Endometrial microvascular endothelial cells (primary cell): ENCODE measurements around the gene GSTT2. TPM values are rescaled to one million over a fixed set of nuclear protein-coding genes. Genes with fewer than 3 reads are reported as not detected.
"Not testable (repeated sequence)": the region's sequence is repeated elsewhere in the genome, so short reads cannot be mapped to it uniquely, and the experiment has no call there.

ENCODE experiments used
- in situ Hi-C: cut with HindIII; loops from 2 replicates; pipeline ENCODE4 v1.10.0; 2017; ENCODE audit warnings: low sequenced_read_pairs, low pct_unique_long_range_greater_than_20kb; ENCODE audit errors: inconsistent ontology term
- total RNA-seq: library from RNA; depleted of rRNA; stranded (reverse); fragments of >200 nt; gene quantifications from one replicate; pipeline ENCODE4 v1.2.3, GENCODE V29; 2015; ENCODE audit errors: inconsistent ontology term

Gene GSTT2
- 0.56 TPM for total RNA-seq

GRCh38 chr22:23979557-23980240 lies at the start of gene GSTT2:
Gene GSTT2 (plus strand): TSS chr22:23980134.
- in situ Hi-C loops, result not testable (repeated sequence)

DNA sequence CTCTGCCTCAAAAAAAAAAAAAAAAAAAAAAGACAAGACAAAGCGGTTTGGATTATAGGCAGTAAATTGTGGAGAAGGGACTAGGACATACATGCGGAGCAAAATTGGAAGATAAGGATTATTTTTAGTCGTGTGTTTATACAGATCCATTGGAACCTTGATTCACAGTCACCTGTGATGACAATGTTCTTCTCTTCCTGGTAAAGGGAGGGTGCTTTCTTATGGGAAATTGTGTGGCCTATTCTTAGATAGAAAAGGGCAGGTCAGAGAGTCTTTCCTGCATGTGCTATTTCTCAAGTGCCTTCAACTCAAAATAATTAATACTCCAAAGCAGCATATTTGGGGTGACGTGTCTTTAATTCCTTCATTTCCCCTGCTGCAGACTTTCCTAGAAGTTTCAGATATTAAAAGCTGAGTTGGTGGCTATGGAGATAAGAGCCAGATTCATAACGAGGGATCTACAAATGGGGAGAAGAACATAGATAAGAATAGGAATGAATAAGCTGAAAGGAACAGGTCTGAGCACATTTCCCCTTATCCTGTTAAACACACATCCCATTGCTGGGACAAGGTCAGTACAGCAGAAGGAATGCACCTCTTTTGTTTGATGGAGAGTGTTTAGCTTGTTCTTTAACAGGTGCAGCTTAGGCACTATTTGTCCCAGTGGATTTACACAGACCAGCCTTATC lies 41.5 kb upstream of the GSTT2 start:
- in situ Hi-C loops, result no loop called here

DNA sequence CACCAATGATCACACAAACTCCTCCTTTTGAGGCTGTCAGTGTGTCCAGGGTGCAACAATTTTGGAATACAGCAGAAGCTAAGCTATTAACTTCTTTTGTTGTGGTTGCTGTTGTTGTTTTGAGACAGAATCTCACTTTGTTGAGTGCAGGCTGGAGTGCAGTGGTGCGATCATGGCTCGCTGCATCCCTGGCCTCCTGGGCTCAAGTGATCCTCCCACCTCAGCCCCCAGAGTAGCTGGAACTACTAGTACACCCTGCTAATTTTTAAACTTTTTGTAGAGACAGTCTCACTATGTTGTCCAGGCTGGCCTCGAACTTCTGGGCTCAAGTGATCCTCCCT lies 40.9 kb upstream of the GSTT2 start:
- in situ Hi-C loops, result no loop called here

DNA sequence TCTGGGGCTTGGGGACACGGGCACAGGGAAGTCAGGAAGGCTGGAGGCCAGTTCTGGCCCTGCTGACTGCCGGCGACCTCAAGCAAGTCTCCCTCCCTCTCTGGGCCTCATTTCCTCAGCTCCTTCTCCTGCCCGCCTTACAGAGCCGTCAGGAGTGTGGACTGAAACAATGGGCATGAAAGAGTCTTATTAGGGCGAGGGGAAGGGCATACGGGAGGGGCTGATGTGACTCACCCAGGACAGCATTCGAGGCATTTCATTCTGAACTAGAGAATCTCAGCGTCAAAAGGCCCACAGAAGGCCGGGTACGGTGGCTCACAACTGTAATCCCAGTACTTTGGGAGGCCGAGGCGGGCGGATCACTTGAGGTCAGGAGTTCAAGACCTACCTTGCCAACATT lies 39.8 kb upstream of the GSTT2 start:
- in situ Hi-C loops, result not testable (repeated sequence)

- in situ Hi-C loops, result not testable (repeated sequence)
Observed at GRCh38 chr22:23947391-23947790, 32.5 kb upstream of the GSTT2 start.

GRCh38 chr22:23949764-23950163 lies 30.2 kb upstream of the GSTT2 start:
- in situ Hi-C loops, result not testable (repeated sequence)

DNA sequence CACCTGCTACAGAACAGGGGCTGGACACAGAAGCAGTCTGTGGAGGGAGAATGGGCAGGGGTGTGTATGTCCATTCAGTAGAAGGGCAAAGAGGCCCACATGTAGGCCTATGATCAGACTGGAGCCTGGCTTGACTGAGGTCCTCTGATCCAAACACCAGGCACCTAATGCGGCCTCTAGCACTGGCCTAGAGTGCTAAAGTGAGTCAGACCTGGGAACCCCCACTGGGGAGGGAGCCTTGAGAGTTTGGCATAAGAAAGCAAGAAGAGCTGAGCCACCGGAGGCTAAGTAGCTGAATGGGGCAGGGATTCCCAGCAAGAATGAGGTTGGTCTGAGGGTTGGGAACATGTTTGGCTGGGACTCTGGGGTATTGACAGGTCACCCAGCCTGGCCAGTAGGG lies 28.6 kb upstream of the GSTT2 start:
- in situ Hi-C loops, result not testable (repeated sequence)

DNA sequence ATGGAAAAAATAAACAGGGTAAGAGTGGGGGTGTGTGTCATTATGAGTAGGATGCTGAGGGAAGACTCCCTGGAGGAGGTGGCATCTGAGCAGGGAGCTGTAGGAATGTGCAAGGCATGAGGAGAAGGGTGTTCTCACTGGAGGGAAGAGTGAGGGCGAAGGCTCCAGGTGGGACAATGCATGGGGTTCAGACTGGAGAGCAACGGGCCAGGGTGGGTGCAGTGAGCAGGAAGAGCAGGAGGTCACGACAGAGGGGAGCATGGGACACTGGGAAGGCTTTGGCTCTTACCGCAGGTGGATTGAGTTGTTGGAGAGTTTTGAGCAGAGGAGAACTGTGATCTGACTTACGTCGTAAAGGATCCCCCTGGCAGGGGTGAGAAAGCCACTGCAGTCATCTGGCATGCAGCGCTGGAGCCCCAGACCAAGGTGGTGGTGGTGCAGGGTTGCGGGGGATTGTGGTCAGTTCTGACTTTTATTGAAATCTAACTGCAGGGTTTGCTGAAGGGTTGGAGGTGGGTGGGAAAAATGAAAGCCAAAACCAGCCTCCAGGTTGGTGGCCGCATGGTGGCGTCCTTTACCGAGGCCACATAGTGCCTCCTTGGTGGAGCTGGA lies 27.0 kb upstream of the GSTT2 start:
- in situ Hi-C loops, result not testable (repeated sequence)

- in situ Hi-C loops, result not testable (repeated sequence)
Observed at GRCh38 chr22:23953485-23953884, 26.4 kb upstream of the GSTT2 start.

GRCh38 chr22:23954193-23954990 lies 25.5 kb upstream of the GSTT2 start:
- in situ Hi-C loops, result not testable (repeated sequence)

- in situ Hi-C loops, result not testable (repeated sequence)
Observed at GRCh38 chr22:23954991-23955305, 25.0 kb upstream of the GSTT2 start.

DNA sequence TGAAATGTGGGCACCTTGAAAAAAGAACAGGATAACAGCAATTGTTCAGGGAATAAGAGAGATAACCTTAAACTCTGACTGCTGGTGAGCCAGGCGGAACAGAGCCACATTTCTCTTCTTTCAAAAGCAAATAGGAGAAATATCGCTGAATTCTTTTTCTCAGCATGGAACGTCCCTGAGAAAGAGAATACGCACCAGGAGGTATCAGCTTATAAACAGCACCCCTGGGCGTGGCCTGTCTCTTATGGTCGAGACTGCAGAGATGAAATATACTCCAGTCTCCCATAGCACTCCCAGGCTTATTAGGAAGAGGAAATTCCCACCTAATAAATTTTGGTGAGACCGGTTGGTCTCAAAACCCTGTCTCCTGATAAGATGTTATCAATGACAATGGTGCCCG lies 24.0 kb upstream of the GSTT2 start:
- in situ Hi-C loops, result not testable (repeated sequence)

DNA sequence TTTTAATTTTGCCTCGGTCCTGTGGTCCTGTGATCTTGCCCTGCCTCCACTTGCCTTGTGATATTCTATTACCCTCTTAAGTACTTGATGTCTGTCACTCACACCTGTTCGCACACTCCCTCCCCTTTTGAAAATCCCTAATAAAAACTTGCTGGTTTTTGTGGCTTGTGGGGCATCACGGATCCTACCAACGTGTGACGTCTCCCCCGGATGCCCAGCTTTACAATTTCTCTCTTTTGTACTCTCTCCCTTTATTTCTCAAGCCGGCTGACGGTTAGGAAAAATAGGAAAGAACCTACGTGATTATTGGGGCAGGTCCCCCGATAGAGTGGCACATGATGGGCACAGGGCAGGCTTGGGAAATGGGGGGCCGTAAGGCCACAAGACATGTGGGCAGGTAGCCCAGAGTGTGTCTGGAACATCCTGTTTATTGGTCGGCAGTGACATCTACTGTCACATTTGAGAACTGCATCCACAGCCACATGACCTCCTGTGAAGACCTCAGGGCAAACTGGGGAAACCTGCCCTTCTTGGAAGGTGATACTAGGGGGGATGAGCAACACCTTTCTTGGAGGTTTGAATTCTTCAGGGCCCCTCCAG lies 23.5 kb upstream of the GSTT2 start:
- in situ Hi-C loops, result not testable (repeated sequence)

DNA sequence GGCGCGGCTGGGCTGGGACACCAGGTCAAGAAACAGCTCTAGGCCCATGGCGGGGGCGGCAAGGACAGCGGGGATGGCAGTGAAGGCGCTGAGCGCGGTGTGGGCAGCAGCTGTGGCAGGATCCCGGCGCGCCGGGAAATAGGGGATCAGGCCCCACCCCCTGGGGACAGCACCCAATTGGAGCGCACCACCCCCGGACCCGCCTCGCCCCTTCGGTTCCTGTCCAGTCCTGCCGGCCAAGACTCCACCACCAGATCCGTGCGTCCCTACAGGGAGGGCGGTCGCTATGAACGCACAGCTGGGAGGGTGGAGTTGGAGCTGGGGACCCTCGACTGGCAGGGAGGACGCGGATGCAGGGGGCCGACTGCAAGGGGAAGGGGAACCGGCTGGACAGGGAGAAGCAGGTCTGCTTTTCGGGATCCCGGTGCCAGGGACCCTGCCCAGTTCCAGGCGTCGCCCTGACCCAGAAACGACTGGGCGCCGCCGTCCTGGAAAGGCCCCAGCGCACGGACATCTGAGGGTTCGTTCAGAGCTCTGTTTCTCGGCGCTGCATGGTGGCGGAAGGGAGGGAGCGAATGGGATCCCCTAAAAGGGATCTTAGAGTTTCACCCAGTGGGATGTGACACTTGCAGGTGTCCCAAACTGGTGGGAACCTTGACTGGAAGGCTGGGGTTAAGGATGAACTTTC lies 18.7 kb upstream of the GSTT2 start, which contains the start of gene GSTT2B:
TSS of gene GSTT2B (minus strand) at position 112 of the 688 bp plus-strand sequence. CDS start at position 48, 64 bp downstream.
- in situ Hi-C loops, result not testable (repeated sequence)

- in situ Hi-C loops, result not testable (repeated sequence)
Observed at GRCh38 chr22:23966094-23966493, 13.8 kb upstream of the GSTT2 start.

DNA sequence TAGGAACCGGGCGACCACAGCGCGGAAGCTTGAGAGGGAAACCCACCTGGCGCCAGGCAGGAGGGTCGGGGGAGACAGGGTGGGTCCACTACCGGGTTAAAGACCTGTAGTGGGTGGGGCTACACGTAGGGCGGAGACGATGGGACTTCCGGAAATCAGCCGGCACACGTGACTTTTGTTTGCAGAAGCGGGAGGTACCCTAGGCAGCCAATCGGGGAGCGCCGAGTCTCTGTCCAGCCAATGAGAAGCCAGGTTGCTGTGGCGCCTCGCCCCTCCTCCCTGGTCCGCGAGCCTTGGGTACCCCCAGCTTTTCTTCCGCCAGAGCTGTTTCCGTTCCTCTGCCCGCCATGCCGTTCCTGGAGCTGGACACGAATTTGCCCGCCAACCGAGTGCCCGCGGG lies 13.4 kb upstream of the GSTT2 start, which contains the start of gene DDTL:
TSS of gene DDTL (plus strand) at position 321 of the 400 bp plus-strand sequence. CDS start at position 348, 27 bp downstream.
- in situ Hi-C loops, result not testable (repeated sequence)

DNA sequence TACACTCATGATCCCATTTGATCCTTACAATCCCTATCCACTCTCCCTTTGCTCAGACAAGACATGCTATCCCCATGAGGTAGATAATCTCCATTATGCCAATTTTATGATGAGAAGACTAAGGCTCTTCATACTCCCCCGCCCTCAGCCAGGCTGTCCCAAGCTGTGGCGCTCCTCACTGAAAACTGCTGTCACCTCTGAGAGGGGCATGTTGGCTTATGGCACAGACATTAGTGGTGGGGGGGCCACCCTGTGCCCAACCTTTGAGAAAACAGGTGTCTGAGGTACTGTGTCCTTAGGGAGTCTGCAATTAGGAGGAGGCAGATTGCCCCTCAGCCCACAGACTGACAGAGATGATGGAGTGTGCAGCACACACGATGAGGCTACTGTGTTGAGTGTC lies 10.9 kb upstream of the GSTT2 start:
- in situ Hi-C loops, result no loop called here

DNA sequence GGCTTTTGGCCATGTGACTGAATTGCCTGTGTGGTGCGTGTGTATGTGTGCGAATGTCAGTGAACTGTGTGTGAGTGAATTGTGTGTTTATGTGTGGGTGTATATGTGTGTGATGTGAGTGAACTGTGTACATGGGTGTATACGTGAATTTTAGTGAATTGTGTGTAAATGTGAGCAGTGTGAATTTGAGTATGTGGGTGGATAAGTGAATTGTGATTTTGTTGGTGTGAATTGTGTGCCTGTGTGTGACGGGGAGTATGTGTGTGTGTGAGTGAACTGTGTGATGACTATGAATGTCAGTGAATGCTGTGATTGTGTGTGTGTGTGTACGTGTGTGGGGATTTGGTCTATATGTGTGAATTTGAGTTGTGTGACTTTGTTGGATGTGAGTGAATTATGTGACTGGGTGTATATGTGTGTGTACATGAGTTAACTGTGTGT lies 9.7 kb upstream of the GSTT2 start:
- in situ Hi-C loops, result no loop called here
